Suppressor macrophage (primary cell): ENCODE data around the gene MAD1L1.

Experiments
- DNase-seq, 4 experiments: peaks; one replicate each; pipeline ENCODE4 v3.0.0-alpha.2; 2020 to 2022

MAD1L1 gene

GRCh38 chr7:1966631-1967200, 266.0 kb downstream of the MAD1L1 start:
- no peak for DNase-seq

DNA sequence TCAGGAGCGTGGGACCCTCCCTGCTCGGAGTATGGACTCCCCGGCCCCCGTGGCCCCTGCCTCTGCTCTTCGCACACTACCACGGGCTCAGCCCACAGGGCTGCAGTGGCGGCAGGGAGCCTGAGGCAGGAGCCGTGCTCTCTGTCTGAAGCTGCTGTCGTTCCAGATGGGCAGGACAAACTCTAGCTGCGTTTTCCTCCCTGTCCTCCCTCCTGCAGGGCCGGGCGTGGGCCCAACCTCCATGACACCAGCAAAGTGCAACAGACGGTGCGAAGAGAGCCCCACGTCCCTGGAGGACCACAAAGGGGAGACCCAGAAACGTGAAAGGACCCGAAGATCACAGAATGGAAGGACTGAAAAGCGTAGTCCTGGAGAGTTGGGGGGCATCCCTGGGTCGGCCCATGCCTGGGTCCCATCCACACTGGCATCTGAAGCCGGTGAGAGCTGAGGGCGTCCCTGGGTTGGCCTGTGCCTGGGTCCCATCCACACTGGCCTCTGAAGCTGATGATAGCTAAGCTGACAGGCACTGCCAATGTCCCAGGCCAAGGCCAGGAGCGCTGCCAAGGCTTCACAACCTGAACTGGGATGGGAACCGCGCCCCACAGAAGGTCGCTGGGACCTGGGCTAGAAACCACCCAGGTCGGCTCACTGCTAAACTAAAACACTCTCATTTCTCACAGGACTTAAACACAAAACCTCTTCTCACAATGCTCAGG, 267.0 kb downstream of the MAD1L1 start:
- DNase-seq = no peak

- DNase-seq = no peak
Observed at GRCh38 chr7:1964913-1965578, 267.7 kb downstream of the MAD1L1 start.

- no peak for DNase-seq
Observed at GRCh38 chr7:1964211-1964912, 268.4 kb downstream of the MAD1L1 start.

GRCh38 chr7:1963575-1963974, 269.2 kb downstream of the MAD1L1 start:
- no peak for DNase-seq

DNA sequence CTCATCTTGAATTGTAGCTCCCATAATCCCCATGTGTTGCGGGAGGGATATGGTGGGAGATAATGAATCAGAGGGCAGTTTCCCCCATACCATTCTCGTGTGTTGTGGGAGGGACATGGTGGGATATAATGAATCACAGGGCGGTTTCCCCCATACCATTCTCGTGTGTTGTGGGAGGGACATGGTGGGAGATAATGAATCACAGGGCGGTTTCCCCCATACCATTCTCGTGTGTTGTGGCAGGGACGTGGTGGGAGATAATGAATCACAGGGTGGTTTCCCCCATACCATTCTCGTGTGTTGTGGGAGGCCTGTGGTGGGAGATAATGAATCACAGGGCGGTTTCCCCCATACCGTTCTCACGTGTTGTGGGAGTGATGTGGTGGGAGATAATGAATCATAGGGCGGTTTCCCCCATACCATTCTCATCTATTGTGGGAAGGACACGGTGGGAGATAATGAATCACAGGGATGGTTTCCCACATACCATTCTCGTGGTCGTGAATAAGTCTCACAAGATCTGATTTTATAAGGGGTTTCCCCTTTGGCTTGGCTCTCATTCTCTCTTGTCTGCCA, 271.0 kb downstream of the MAD1L1 start:
- peak in 2 of 4 experiments; percentile 5 to 49 for DNase-seq

- DNase-seq = no peak
Observed at GRCh38 chr7:1959305-1959704, 273.4 kb downstream of the MAD1L1 start.

GRCh38 chr7:1957471-1958225, 275.1 kb downstream of the MAD1L1 start:
- DNase-seq = no peak

GRCh38 chr7:1956611-1957470, 275.9 kb downstream of the MAD1L1 start:
- DNase-seq = no peak

DNA sequence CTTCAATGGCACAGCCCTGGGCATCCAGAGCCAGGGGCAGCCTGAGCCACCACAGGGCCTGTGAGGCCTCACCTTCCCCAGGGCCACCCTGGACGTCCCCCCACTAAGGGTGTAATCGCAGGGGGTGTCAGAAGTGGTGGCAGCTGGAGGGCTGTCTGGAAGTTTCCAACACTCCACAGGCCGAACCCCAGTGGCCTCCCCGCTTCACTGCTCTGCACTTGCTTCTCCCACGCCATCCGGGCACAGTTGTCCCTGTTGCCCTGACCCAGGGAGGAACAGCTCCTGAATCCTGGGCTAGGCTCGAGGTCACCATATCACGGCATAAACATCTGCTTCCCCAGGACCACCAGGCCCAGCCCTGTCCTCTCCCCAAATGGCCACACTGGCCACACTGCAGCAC, 276.6 kb downstream of the MAD1L1 start:
- DNase-seq = no peak

DNA sequence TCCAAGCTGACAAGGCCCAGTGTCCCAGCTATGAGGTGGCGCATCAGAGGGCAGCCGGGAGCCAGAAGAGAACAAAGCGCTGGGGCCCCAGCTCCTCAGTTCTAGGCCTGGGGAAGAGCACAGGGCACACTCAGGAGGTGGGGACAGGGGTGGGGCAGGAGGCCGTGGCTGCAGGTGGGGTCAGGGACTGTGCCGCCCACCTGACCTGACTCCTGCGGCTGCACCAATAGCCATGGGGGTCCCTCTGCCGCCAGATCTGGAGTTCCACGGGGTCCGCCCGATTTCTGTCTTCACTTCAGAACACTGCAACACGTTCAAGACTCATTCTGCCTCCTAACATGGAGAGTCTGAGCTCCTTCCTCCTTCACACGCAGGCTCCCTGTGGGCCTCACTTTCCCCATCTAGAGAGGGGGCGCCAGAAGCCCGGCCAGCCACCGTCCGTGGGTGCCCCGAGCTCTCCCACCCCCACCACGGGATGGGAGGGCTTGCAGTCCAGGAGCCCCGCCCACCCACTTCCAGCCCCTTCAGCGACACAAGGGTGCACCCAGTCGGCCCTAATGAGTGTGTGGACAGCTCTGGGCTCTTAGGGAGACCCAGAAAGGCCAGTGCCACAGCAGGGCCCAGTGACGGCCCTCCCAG, 278.3 kb downstream of the MAD1L1 start:
- no peak for DNase-seq

DNA sequence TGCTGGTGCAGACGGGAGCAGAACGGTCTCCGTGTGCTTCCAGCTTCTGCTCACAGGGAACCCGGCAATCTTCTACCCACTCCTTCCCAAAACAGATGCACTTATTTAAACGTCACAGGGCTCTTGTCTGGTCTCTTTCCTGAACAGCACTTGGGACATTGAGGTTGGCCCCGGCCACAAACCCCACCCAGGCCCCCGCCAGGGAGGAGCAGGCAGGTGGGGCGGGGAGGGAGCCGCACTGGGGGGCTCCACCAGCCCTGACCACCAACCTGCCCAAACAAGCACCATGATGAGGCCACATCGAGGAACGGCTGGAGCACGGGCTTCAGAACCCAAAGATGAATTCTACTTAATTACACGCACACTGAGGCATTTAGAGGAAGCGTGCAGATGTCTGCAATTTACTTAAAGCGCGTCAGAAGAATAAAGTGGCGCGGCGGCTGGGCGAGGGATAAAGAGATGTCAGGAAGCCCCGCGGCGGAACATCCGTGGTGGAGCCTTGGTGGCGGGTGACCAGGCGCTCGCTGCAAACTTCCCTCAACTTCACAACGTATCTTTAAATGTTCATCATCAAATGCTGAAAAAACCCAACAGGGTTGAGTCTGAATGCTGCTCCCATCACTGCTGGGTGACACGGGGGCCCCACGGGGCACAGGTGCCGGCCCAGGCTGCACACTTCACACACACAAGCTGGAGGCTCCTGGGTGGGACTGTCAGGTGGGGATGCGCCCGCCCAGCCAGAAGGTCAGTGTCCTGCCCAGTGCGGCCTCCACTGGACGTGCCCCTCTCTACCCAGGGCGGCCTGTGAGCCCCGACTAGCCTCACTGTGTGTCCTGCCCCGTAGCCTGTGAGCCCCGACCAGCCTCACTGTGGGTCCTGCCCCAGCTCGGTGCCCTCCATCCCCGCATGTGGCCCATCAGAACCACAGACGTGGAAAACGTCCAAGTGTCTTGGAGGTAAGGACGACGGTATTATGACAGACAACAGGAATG, 279.2 kb downstream of the MAD1L1 start:
- no peak for DNase-seq

DNA sequence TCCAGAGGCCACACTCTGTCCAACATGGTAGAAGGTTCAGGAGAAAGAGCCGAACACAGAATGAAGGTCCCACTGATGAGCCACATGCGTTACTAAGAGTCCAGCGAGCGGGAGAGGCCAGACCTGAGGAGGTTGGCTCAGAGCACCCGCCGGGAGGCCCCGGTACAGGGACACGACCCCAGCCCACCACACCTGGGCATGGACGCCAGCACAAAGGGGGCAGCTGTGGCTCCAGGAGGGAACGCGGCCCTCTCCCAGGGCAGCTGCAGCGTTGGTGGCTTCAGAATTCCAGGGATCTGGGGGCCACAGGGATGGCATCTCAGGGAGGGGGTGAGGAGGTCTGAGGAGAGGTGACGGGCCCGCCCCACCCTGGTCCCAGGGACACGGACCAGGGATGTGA, 280.0 kb downstream of the MAD1L1 start:
- DNase-seq = no peak

DNA sequence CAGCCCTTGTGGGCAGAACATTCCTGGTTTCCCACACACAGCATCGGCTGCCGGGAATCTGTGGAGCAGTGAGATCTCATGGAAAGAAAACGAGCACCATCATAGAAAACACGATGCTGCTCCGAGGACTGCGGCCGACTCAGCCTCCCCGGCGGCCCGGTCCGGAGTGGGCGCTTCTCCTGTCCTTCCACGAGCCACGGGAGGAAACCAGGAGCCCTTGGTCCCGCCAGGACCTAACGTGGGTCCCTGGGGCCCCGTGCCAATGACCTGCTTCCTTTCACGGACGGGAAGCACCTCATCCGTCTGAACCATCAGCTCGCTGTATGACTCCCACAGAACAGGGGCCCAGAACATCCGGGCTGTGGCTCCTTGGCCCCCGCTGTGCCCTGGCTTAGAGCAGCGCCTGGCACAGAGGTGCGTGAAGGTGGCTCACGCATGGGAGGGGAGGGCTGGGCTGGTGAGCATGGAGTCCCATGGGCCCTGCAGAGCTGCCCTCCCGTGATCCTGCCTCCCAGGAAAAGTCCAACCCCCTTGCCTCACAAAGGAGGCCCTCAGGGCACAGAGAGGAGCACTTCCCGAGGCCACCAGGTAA, 280.5 kb downstream of the MAD1L1 start:
- DNase-seq = no peak

DNA sequence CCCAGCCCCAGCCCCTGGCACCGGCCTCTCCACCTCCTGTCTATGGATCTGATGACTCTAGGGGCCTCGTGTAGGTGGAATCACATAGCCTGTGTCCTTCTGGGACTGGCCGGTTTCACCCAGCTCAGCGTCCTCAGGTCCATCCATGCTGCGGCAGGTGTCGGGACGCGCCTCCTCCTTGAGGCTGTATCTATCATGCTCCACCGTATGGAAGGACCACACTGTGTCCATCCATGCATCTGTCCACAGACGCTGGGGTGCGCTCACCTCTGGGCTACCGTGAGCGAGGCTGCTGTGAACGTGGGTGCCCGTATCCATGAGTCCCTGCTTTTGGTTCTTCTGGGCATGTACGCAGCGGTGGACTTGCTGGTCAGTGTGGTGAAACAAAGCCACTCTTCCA, 281.1 kb downstream of the MAD1L1 start:
- DNase-seq = no peak

- DNase-seq = peak; percentile 66 to 77 (median 74)
Observed at GRCh38 chr7:1951159-1951536, 281.6 kb downstream of the MAD1L1 start.

DNA sequence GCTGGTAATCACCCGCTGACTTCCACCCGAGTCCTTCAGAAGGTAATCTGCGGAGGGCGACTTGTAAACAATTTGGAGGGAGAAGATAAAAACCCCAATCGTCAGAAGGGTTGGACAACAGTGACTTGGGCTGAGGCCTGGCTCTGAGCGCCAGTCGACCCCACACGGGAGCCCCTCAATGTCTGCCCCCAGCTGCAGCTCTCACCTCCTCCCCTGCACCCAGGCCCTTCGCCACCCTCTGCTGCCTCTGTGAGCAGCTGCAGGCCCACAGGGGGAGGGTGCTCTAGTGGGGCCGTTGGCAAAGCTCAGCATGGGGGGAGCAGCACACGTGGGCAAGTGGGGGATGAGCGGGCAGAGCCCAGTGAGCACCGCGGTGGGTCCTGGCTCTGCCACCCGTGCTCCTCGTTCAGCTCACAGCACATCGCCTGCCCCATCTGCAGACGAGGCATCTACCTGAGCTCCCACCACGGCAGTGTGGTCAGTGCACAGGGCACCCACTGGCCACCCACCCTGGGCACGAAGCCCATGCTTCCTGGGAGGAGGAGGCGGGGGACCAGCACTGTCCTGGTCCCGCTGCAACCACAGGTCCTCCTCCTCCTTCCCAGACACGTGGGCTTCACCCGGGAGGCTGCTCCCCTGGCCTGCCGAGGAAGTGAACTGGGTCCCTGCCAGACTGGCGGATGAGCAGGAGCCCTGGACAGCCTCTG, 282.1 kb downstream of the MAD1L1 start:
- peak in 2 of 4 experiments; percentile 21 to 28 for DNase-seq

DNA sequence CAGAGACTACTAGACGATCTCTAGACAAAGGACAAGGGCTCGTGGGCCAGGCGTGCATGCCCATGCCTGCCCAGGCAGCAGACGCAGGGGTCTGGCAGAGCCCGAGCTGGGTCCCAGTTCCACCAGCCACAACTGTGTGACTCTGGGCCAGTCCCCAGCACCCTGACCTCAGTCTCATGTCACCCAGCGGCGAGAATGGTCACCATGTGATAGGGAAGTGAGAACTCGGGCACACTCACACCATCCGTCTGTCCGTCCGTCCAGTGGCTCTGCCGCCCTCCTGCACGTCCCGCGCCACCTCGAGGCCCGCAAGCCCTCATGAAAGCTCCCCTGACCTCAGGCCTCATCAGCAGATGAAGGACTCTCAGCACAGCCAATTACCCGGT, 282.7 kb downstream of the MAD1L1 start:
- peak in 3 of 4 experiments; percentile 25 to 48 (median 35) for DNase-seq
